Activated T-cell treated with anti-CD3 and anti-CD28 coated beads, Interleukin-2, amount 50 U/mL, for 72 hours (primary cell): ENCODE results near the gene DDX1. TPM values are rescaled to one million over a fixed set of nuclear protein-coding genes. Genes with fewer than 3 reads are reported as not detected.
"Not testable (repeated sequence)": the region's sequence is repeated elsewhere in the genome, so short reads cannot be mapped to it uniquely, and the experiment has no call there.

Source experiments
- ATAC-seq, 2 donors: fragments of 150-1000 bp; cut with Tn5 transposase; replicated peaks in 1 of 2; 2 replicates each; pipeline ENCODE4 v1.10.0; 2021; ENCODE audit warnings: moderate library complexity in 2 of 2, mild to moderate bottlenecking in 1 of 2
- DNase-seq, 2 donors: peaks; one replicate each; pipeline ENCODE4 v3.0.0; 2021 to 2022; ENCODE audit warnings: mixed read lengths in 1 of 2
- H3K27ac Mint-ChIP-seq: one replicate; pipeline ENCODE4 v1.8.0; 2022; ENCODE audit warnings: mild to moderate bottlenecking, moderate library complexity, mixed read lengths
- H3K27me3 Mint-ChIP-seq: one replicate; pipeline ENCODE4 v1.8.0; 2022; ENCODE audit warnings: low read depth, mixed read lengths
- H3K36me3 Mint-ChIP-seq, 2 donors: one replicate each; pipeline ENCODE4 v1.8.0; 2022; ENCODE audit warnings: mixed read lengths in 2 of 2, mild to moderate bottlenecking in 1 of 2; ENCODE audit not compliant: insufficient read depth in 2 of 2
- H3K4me1 Mint-ChIP-seq: one replicate; pipeline ENCODE4 v1.8.0; 2022; ENCODE audit warnings: low read depth, mixed read lengths
- H3K4me3 Mint-ChIP-seq, 2 donors: one replicate each; pipeline ENCODE4 v1.8.0; 2022; ENCODE audit warnings: mild to moderate bottlenecking in 2 of 2, mixed read lengths in 2 of 2, moderate library complexity in 2 of 2
- H3K9me3 Mint-ChIP-seq, 2 donors: one replicate each; pipeline ENCODE4 v1.8.0; 2022; ENCODE audit warnings: mixed read lengths in 2 of 2
- total RNA-seq, 2 donors: library from RNA; stranded (reverse); gene quantifications; one replicate each; pipeline ENCODE4 v1.2.3, GENCODE V29; 2022

The DDX1 gene
- total RNA-seq, 2 donors from 2014 or later = 55.8 to 56.0 TPM

DNA sequence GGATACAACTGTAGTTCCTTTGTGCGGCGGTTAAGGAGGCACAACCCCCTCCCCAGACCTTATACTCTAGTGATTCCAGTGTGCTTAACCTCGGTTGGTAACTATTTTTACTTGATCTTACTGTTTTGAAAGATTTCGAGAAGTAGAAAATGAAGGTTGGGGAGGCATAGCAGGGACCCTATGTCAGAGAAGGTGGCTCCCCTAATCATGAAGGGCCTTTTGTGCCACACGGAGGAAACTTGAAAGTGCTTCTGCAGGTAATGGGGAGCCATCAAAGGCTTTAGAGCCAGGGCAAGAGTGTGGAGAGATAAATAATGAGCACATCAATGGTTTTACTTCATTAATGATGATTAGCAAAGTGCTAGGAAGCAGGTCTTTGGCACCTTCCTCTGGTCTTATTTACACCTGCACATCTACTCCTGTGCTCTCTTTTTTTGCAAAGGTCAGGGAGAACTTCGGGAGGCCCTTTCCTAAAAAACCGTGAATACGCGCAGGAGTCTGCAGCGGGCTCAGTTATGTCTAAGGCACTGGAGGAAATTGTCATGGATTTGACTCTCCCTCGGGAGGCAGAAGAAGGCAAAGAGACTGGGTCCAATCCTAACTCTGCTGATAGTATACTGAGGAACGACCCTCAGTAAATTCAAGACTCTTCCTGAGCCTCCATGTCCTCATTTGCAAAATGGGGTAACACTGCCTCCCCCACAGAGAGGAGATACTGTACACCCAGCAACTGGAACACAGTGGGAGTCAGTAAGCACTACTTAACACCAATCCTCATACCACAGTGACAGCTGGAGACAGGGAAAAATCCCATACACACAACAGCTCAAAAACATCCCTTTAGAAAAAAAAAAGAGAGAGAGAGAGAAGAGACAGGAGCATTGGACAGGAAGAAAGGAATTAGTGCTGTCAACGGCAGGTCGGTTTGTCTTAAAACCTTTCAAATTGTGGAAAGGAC, 81.6 kb downstream of the DDX1 start:
- Mint-ChIP-seq H3K9me3 (no peaks in the 10 kb centered on the region), H3K36me3 (no peaks in the 10 kb centered on the region), H3K27me3 (peaks cover 12% of the 10 kb centered on the region), H3K4me1 (no peaks in the 10 kb centered on the region), H3K4me3 (no peak overlapping the region), H3K27ac (no peak overlapping the region)
- DNase-seq = no peak
- no peak for ATAC-seq

DNA sequence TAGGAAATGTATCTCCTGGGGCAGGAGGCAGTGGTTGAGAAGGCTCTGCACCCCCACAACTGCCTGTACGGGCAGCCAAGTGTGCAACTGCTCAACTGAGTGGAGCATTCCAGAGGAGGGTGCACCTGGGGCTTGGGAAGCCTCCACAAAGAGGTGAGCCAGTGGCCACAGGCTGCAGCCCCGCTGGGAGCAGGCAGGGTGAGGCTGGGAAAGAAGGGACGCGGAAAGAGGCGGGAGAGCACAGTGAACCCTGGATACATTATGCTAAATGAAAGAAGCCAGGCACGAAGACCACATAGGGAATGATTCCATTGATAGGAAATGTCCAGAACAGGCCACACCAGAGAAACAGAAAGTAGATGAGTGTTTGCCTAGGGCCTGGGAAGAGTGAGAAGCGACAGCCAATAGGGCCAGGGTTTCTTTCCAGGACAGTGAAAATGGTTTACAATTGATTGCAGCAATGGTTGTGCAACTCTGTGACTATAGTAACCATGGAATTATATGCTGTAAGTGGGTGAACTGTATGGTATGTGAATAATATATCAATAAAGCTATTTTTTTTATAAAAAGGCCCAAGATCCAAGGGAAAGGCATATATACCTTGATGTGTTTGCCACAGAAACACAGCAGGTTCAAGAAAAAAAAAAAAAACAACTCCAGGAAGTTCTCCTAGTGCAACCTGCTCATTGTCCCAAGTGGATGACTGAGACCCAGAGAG, 82.4 kb downstream of the DDX1 start:
- Mint-ChIP-seq H3K27me3 (peaks cover 12% of the 10 kb centered on the region), H3K27ac (no peak overlapping the region), H3K4me1 (no peaks in the 10 kb centered on the region), H3K9me3 (no peaks in the 10 kb centered on the region), H3K36me3 (no peaks in the 10 kb centered on the region), H3K4me3 (no peak overlapping the region)
- ATAC-seq (no peak), DNase-seq (no peak)

GRCh38 chr2:15674637-15675455, 83.2 kb downstream of the DDX1 start:
- H3K4me3 Mint-ChIP-seq = no peak overlapping the region

GRCh38 chr2:15675456-15676195, 84.0 kb downstream of the DDX1 start:
- Mint-ChIP-seq H3K27ac (no peak overlapping the region), H3K9me3 (peaks cover 0 to 3% of the 10 kb centered on the region in 2 donors)
- no peak for ATAC-seq

More at GRCh38 chr2:15674637-15675455, 83.2 kb downstream of the DDX1 start:
- H3K27ac Mint-ChIP-seq = no peak overlapping the region
- H3K9me3 Mint-ChIP-seq = peaks cover 0 to 3% of the 10 kb centered on the region in 2 donors
- H3K36me3 Mint-ChIP-seq = no peaks in the 10 kb centered on the region
- no peak for ATAC-seq
- DNase-seq = no peak
- no peaks in the 10 kb centered on the region for H3K4me1 Mint-ChIP-seq
- H3K27me3 Mint-ChIP-seq = peaks cover 12% of the 10 kb centered on the region

DNA sequence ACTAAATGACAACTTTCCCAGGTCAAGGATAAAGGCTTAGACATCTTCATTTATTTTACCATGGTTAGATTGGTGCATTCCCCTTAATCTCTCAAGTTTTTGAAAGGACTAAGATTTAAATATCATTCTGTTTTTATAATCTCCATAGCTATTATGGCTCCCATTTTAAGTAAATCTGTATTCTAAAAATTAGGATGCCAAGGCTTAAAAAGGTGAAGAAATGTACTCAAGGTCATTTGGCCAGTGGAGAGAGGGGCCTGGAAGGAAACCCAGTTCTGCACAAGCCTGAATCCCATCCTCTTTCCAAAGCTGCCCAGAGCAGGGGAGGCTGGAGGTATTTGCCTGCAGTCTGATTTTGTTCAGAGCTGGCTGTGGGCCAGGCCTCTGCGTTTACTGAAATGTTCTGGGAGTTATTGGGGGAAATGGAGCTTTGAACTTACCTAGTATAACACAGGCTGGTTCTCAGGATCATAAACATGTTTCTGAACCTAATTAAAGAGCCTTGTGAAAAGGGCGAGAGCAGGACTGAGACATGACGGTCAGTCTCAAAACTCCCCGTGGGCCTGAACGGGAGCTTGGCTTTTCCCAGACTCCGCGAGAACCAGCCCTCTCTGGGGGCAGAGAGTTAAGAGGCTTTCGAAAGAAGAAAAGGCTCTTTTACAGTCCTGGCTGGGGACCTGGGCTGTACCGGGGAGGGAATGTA, 85.6 kb downstream of the DDX1 start:
- Mint-ChIP-seq H3K27ac (no peak overlapping the region), H3K27me3 (peaks cover 11% of the 10 kb centered on the region), H3K4me1 (no peaks in the 10 kb centered on the region), H3K4me3 (no peak overlapping the region), H3K9me3 (peaks cover 0 to 3% of the 10 kb centered on the region in 2 donors), H3K36me3 (no peaks in the 10 kb centered on the region)
- ATAC-seq (no peak), DNase-seq (no peak)

More at GRCh38 chr2:15675456-15676195, 84.0 kb downstream of the DDX1 start:
- Mint-ChIP-seq H3K36me3 (no peaks in the 10 kb centered on the region), H3K27me3 (peaks cover 12% of the 10 kb centered on the region), H3K4me1 (no peaks in the 10 kb centered on the region), H3K4me3 (no peak overlapping the region)
- no peak for DNase-seq

GRCh38 chr2:15678346-15678745, 86.7 kb downstream of the DDX1 start:
- ATAC-seq (no peak), DNase-seq (no peak)
- peaks cover 5% of the 10 kb centered on the region for H3K27me3 Mint-ChIP-seq
- no peak overlapping the region for H3K27ac Mint-ChIP-seq
- H3K36me3 Mint-ChIP-seq = no peaks in the 10 kb centered on the region
- H3K4me1 Mint-ChIP-seq = no peaks in the 10 kb centered on the region
- H3K4me3 Mint-ChIP-seq = no peak overlapping the region
- H3K9me3 Mint-ChIP-seq = peaks cover 0 to 3% of the 10 kb centered on the region in 2 donors

GRCh38 chr2:15678909-15679308, 87.2 kb downstream of the DDX1 start:
- Mint-ChIP-seq H3K4me1 (no peaks in the 10 kb centered on the region), H3K27me3 (peaks cover 1% of the 10 kb centered on the region), H3K9me3 (peaks cover 0 to 3% of the 10 kb centered on the region in 2 donors), H3K27ac (no peak overlapping the region), H3K4me3 (no peak overlapping the region), H3K36me3 (no peaks in the 10 kb centered on the region)
- DNase-seq = no peak
- ATAC-seq = no peak

GRCh38 chr2:15679386-15679924, 87.8 kb downstream of the DDX1 start:
- no peaks in the 10 kb centered on the region for H3K36me3 Mint-ChIP-seq
- no peak overlapping the region for H3K4me3 Mint-ChIP-seq
- no peak for ATAC-seq
- H3K9me3 Mint-ChIP-seq = peaks cover 0 to 3% of the 10 kb centered on the region in 2 donors
- H3K27me3 Mint-ChIP-seq = no peaks in the 10 kb centered on the region
- no peak overlapping the region for H3K27ac Mint-ChIP-seq
- no peak for DNase-seq
- no peaks in the 10 kb centered on the region for H3K4me1 Mint-ChIP-seq

DNA sequence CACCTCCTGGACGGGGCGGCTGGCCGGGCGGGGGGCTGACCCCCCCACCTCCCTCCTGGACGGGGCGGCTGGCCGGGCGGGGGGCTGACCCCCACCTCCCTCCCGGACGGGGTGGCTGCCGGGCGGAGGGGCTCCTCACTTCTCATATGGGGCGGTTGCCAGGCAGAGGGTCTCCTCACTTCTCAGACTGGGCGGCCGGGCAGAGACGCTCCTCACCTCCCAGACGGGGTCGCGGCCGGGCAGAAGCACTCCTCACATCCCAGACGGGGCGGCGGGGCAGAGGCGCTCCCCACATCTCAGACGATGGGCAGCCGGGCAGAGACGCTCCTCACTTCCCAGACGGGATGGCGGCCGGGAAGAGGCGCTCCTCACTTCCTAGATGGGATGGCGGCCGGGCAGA, 88.5 kb downstream of the DDX1 start:
- not testable (repeated sequence) for H3K27ac Mint-ChIP-seq, ATAC-seq, H3K4me1 Mint-ChIP-seq, DNase-seq, H3K27me3 Mint-ChIP-seq, H3K4me3 Mint-ChIP-seq, H3K36me3 Mint-ChIP-seq, H3K9me3 Mint-ChIP-seq
